ENCODE results near the gene THSD4.

The THSD4 gene

DNA sequence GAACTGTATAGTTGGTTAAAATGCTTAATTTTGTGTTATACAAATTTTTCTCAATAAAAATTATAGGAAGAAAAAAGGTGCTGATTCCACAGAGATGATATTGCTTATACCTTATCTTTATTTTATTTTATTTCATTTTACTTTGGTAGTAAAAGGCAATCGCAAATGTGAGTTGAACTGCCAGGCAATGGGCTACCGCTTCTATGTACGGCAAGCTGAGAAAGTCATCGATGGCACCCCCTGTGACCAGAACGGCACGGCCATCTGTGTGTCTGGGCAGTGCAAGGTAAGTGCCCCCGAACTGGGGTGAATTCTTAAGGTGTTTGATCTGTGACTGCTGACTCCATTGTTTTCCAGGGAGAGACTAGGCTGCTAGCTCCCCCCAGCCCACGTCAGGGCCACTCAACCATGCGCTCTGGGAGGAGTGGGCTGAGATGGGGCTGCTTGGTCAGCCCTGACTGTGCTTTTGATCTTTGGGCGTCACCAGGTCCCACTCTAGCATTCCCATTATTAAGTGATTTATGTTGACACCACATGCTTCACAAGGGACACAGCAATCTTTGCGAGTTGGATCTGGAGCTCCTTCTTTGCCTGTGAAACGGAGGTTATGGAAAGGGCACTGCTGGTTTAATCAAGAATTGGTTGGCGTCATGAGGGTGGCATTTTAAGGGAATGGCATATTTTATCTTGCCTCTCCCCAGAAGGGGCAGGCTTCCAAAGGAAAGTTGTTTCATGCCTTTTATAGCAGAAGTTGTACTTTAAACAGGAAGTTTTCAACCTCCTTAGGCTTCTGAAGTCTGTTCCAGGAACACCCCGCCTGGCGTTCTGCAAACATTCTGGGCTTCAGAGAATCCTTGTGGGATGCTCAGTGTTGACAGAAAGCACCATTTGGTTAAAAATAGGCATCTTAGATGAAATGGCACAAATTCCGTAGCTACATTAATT, 296.5 kb downstream of the THSD4 start:
- ChIA-PET CTCF (interaction anchor here (0.9 to 2.9 kb wide), 4 partner anchors 10 to 55 kb away, joined by 3 to 15 read pairs (median 4); no protein-coding TSS in a partner anchor), POLR2A (no interaction called here)
- peak; percentile 9 to 19 (median 15) for DNase-seq
- 78% methylated on average over 8 of the region's 16 CpGs for WGBS (ENCODE audit: insufficient coverage)
- H3K36me3 ChIP-seq (ENCODE audit: control insufficient read depth in 4 of 4, insufficient read depth in 4 of 4, low read length in 3 of 4): no peaks in the 10 kb centered on the region
- H3K4me3 ChIP-seq (ENCODE audit: control insufficient read depth in 1 of 7, extremely low read depth in 1 of 7, insufficient read depth in 4 of 7, low read depth in 2 of 7, low read length in 6 of 7): peak overlapping the region in 1 of 7 experiments; percentile 23
- H3K27me3 ChIP-seq (replicated peaks in 2 of 5; ENCODE audit: control insufficient read depth in 4 of 5, insufficient read depth in 5 of 5, low read length in 4 of 5): no peaks in the 10 kb centered on the region
- H3K9me3 ChIP-seq (ENCODE audit: control extremely low read depth in 1 of 5, control insufficient read depth in 4 of 5, insufficient read depth in 2 of 5, low read depth in 1 of 5, low read length in 4 of 5): no peaks in the 10 kb centered on the region
- H3K27ac ChIP-seq (ENCODE audit: insufficient read depth in 1 of 2, low read depth in 1 of 2, low read length in 2 of 2, poor library complexity in 1 of 2, severe bottlenecking in 2 of 2): no peak overlapping the region
- H3K4me1 ChIP-seq (ENCODE audit: control extremely low read depth in 1 of 4, control insufficient read depth in 4 of 4, insufficient read depth in 4 of 4, low read length in 3 of 4): peaks cover 2 to 17% (median 7%) of the 10 kb centered on the region in 4 experiments

DNA sequence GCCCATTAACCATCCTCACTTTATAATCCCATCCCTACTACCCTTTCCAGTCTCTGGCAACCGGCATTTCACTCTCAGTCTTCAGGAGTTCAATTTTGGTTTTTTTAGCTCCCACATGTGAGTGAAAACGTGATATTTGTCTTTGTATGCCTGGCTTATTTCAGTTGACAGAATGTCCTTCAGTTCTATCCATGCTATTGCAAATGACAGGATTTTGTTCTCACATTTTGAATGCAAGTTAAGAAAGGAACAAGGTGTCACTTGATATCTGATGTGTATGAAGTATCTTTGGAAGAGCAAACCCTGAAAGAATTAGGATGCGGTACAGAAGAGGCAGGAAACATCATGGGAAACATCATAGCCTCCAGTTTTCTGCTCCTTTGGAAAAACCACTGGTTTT, 298.1 kb downstream of the THSD4 start:
- CTCF ChIA-PET: interaction anchor here (1.3 to 2.9 kb wide), 2 partner anchors 22 to 27 kb away, joined by 3 to 15 read pairs; no protein-coding TSS in a partner anchor
- no peaks in the 10 kb centered on the region for H3K27me3 ChIP-seq (replicated peaks in 2 of 5; ENCODE audit: control insufficient read depth in 4 of 5, insufficient read depth in 5 of 5, low read length in 4 of 5)
- no peak for DNase-seq
- peaks cover 2 to 17% (median 7%) of the 10 kb centered on the region in 4 experiments for H3K4me1 ChIP-seq (ENCODE audit: control extremely low read depth in 1 of 4, control insufficient read depth in 4 of 4, insufficient read depth in 4 of 4, low read length in 3 of 4)
- H3K27ac ChIP-seq (ENCODE audit: insufficient read depth in 1 of 2, low read depth in 1 of 2, low read length in 2 of 2, poor library complexity in 1 of 2, severe bottlenecking in 2 of 2): no peak overlapping the region
- no peak overlapping the region for H3K4me3 ChIP-seq (ENCODE audit: control insufficient read depth in 1 of 7, extremely low read depth in 1 of 7, insufficient read depth in 4 of 7, low read depth in 2 of 7, low read length in 6 of 7)
- no peaks in the 10 kb centered on the region for H3K9me3 ChIP-seq (ENCODE audit: control extremely low read depth in 1 of 5, control insufficient read depth in 4 of 5, insufficient read depth in 2 of 5, low read depth in 1 of 5, low read length in 4 of 5)
- POLR2A ChIA-PET: interaction anchor here (0.6 kb wide), 1 partner anchor 19 kb away, joined by 3 read pairs; no protein-coding TSS in a partner anchor
- H3K36me3 ChIP-seq (ENCODE audit: control insufficient read depth in 4 of 4, insufficient read depth in 4 of 4, low read length in 3 of 4): no peaks in the 10 kb centered on the region
- 100% methylated on average over 2 of the region's 3 CpGs for WGBS (ENCODE audit: insufficient coverage)

DNA sequence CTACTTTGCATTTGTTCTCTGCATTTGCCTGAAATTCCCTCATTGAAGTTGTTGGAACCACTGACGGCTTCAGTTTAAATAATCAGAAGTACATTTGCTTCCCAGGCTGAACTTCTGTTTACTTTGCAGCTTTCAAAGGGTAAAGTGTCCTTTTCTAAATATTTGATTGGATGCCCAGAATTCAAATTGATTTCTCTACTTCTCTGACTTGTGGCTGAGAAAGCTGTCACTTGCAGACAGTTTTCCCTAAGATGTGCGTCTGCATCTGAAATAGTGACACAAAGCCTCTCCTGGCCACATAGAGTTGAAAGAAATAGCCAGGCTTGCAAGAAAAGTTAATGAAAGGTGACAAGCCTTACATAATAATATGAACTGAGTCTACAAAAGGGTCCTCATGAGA, 299.6 kb downstream of the THSD4 start:
- no peak overlapping the region for H3K27ac ChIP-seq (ENCODE audit: insufficient read depth in 1 of 2, low read depth in 1 of 2, low read length in 2 of 2, poor library complexity in 1 of 2, severe bottlenecking in 2 of 2)
- H3K4me3 ChIP-seq (ENCODE audit: control insufficient read depth in 1 of 7, extremely low read depth in 1 of 7, insufficient read depth in 4 of 7, low read depth in 2 of 7, low read length in 6 of 7): no peak overlapping the region

DNA sequence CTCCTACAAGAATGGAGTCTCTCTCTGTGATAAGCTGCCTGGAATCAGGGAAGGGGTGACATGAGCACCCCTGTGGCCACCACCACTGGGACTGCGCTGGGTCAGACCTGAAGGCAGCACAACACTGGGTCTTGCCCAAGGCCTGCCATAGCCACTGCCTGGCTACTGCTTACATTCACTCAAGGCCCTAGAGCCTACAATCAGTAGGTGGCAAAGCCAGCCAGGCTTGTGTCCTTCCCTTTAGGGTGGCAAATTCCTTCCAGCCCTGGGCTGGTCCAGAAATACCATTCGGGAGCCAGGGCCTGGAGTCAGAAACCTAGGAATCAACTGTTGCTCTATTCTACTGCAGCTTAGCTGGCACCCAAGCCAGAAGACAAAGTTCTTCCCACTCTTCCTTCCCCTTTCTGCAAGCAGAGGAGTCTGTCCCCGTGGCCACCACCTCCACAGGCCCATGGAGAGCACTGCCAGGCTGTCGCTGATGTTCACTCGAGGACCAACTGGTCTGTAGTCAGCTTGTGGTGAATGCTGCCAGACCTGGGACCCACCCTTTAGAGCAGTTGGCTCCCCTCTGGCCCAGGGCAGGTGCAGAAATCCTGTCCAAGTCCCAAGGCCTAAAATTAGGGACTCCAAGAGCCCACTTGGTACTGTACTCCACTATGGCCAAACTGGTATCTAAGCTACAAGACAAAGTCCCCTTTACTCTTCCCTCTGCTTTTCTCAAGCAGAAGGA, 307.4 kb downstream of the THSD4 start:
- ChIA-PET POLR2A (no interaction called here), CTCF (interaction anchor here (1.2 to 1.4 kb wide), 2 partner anchors 10 to 14 kb away, joined by 3 to 4 read pairs; no protein-coding TSS in a partner anchor)
- H3K4me3 ChIP-seq (ENCODE audit: control insufficient read depth in 1 of 7, extremely low read depth in 1 of 7, insufficient read depth in 4 of 7, low read depth in 2 of 7, low read length in 6 of 7): no peak overlapping the region
- H3K4me1 ChIP-seq (ENCODE audit: control extremely low read depth in 1 of 4, control insufficient read depth in 4 of 4, insufficient read depth in 4 of 4, low read length in 3 of 4): no peaks in the 10 kb centered on the region
- DNase-seq: no peak
- no peaks in the 10 kb centered on the region for H3K9me3 ChIP-seq (ENCODE audit: control extremely low read depth in 1 of 5, control insufficient read depth in 4 of 5, insufficient read depth in 2 of 5, low read depth in 1 of 5, low read length in 4 of 5)
- 78% methylated on average over 5 of the region's 5 CpGs for WGBS (ENCODE audit: insufficient coverage)
- no peak overlapping the region for H3K27ac ChIP-seq (ENCODE audit: insufficient read depth in 1 of 2, low read depth in 1 of 2, low read length in 2 of 2, poor library complexity in 1 of 2, severe bottlenecking in 2 of 2)
- H3K27me3 ChIP-seq (replicated peaks in 2 of 5; ENCODE audit: control insufficient read depth in 4 of 5, insufficient read depth in 5 of 5, low read length in 4 of 5): no peaks in the 10 kb centered on the region
- no peaks in the 10 kb centered on the region for H3K36me3 ChIP-seq (ENCODE audit: control insufficient read depth in 4 of 4, insufficient read depth in 4 of 4, low read length in 3 of 4)

More for the DNA sequence above, 299.6 kb downstream of the THSD4 start:
- Histone ChIP-seq H3K4me1 (ENCODE audit: control extremely low read depth in 1 of 4, control insufficient read depth in 4 of 4, insufficient read depth in 4 of 4, low read length in 3 of 4) (peaks cover 2 to 10% (median 4%) of the 10 kb centered on the region in 4 experiments), H3K9me3 (ENCODE audit: control extremely low read depth in 1 of 5, control insufficient read depth in 4 of 5, insufficient read depth in 2 of 5, low read depth in 1 of 5, low read length in 4 of 5) (no peaks in the 10 kb centered on the region), H3K36me3 (ENCODE audit: control insufficient read depth in 4 of 4, insufficient read depth in 4 of 4, low read length in 3 of 4) (no peaks in the 10 kb centered on the region), H3K27me3 (replicated peaks in 2 of 5; ENCODE audit: control insufficient read depth in 4 of 5, insufficient read depth in 5 of 5, low read length in 4 of 5) (no peaks in the 10 kb centered on the region)
- POLR2A ChIA-PET: no interaction called here
- CTCF ChIA-PET: interaction anchor here (0.7 kb wide), 1 partner anchor 16 kb away, joined by 3 read pairs; no protein-coding TSS in a partner anchor
- no peak for DNase-seq
- 100% methylated on average over 2 of the region's 2 CpGs for WGBS (ENCODE audit: insufficient coverage)

DNA sequence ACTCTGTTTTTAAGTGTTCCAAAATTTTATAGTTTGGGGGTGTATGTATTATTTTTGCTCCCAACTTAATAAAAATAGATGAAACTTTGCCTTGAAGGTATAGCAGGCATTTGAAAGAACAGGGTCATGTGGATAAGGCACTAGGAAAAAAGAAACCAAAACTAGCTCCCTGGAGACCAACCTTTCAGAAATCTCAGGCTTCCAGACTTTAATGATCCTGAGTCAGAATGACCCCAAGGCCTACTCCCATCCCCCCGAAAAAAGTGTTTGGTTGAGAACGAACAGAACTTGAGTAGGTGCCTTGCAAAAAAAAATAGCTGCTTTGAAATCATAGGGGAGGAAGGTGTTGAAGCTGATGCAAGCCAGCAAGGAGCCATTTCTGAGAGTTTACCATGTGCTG, 309.5 kb downstream of the THSD4 start:
- Histone ChIP-seq H3K4me1 (ENCODE audit: control extremely low read depth in 1 of 4, control insufficient read depth in 4 of 4, insufficient read depth in 4 of 4, low read length in 3 of 4) (peaks cover 0 to 1% (median 0%) of the 10 kb centered on the region in 4 experiments), H3K27ac (ENCODE audit: insufficient read depth in 1 of 2, low read depth in 1 of 2, low read length in 2 of 2, poor library complexity in 1 of 2, severe bottlenecking in 2 of 2) (no peak overlapping the region), H3K4me3 (ENCODE audit: control insufficient read depth in 1 of 7, extremely low read depth in 1 of 7, insufficient read depth in 4 of 7, low read depth in 2 of 7, low read length in 6 of 7) (no peak overlapping the region), H3K27me3 (replicated peaks in 2 of 5; ENCODE audit: control insufficient read depth in 4 of 5, insufficient read depth in 5 of 5, low read length in 4 of 5) (no peaks in the 10 kb centered on the region), H3K36me3 (ENCODE audit: control insufficient read depth in 4 of 4, insufficient read depth in 4 of 4, low read length in 3 of 4) (no peaks in the 10 kb centered on the region), H3K9me3 (ENCODE audit: control extremely low read depth in 1 of 5, control insufficient read depth in 4 of 5, insufficient read depth in 2 of 5, low read depth in 1 of 5, low read length in 4 of 5) (no peaks in the 10 kb centered on the region)
- WGBS (ENCODE audit: insufficient coverage): 95% methylated on average over 2 of the region's 2 CpGs
- POLR2A ChIA-PET: no interaction called here
- DNase-seq: no peak
- CTCF ChIA-PET: no interaction called here

DNA sequence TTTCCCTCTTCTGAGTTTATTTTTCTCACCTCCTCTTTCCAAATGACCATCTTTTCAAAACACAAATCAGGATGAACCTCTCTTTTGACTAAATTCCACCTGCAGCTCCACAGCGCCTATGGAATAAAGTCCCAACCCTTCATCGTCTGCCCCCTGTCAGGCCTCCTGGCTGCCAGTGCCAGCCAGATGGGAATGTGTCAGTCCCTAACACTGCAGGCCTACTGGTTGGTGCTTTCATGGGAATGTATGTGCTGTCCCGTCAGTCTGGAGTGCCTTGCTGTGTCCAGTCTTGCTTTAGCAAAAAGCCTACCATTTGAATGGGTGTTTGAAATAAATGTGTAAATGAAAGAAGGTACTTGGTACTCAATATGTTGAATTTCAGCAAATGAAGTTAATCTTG, 310.1 kb downstream of the THSD4 start:
- H3K27ac ChIP-seq (ENCODE audit: insufficient read depth in 1 of 2, low read depth in 1 of 2, low read length in 2 of 2, poor library complexity in 1 of 2, severe bottlenecking in 2 of 2): no peak overlapping the region
- H3K9me3 ChIP-seq (ENCODE audit: control extremely low read depth in 1 of 5, control insufficient read depth in 4 of 5, insufficient read depth in 2 of 5, low read depth in 1 of 5, low read length in 4 of 5): no peaks in the 10 kb centered on the region
- POLR2A ChIA-PET: no interaction called here
- CTCF ChIA-PET: interaction anchor here (0.9 kb wide), 1 partner anchor 15 kb away, joined by 4 read pairs; no protein-coding TSS in a partner anchor
- H3K4me3 ChIP-seq (ENCODE audit: control insufficient read depth in 1 of 7, extremely low read depth in 1 of 7, insufficient read depth in 4 of 7, low read depth in 2 of 7, low read length in 6 of 7): no peak overlapping the region
- peaks cover 0 to 1% (median 0%) of the 10 kb centered on the region in 4 experiments for H3K4me1 ChIP-seq (ENCODE audit: control extremely low read depth in 1 of 4, control insufficient read depth in 4 of 4, insufficient read depth in 4 of 4, low read length in 3 of 4)
- DNase-seq: no peak
- 100% methylated on average over 3 of the region's 3 CpGs for WGBS (ENCODE audit: insufficient coverage)
- no peaks in the 10 kb centered on the region for H3K27me3 ChIP-seq (replicated peaks in 2 of 5; ENCODE audit: control insufficient read depth in 4 of 5, insufficient read depth in 5 of 5, low read length in 4 of 5)
- no peaks in the 10 kb centered on the region for H3K36me3 ChIP-seq (ENCODE audit: control insufficient read depth in 4 of 4, insufficient read depth in 4 of 4, low read length in 3 of 4)
